Stimulated activated CD8-positive, alpha-beta memory T cell treated with anti-CD3 and anti-CD28 coated beads, Interleukin-15, amount 100 ng/mL, for 24 hours (primary cell): ENCODE measurements around the gene HES6.
"Not testable (repeated sequence)": the region's sequence is repeated elsewhere in the genome, so short reads cannot be mapped to it uniquely, and the experiment has no call there.

Experiments used
- DNase-seq: peaks from one replicate; pipeline ENCODE4 v3.0.0-alpha.2; 2020; ENCODE audit warnings: low read depth

HES6 gene

GRCh38 chr2:238239863-238240756, at the start of gene HES6:
Gene HES6 (minus strand): TSS chr2:238240038. CDS start chr2:238239905, 133 bp downstream.
- DNase-seq, result peak; percentile 43

- no peak for DNase-seq
Observed at GRCh38 chr2:238289574-238289973, 49.7 kb upstream of the HES6 start.

- peak; percentile 97 for DNase-seq
Observed at GRCh38 chr2:238288650-238289573, 49.1 kb upstream of the HES6 start.

GRCh38 chr2:238287737-238288649, 48.2 kb upstream of the HES6 start, which contains the start of gene PER2:
Gene PER2 (minus strand): TSS chr2:238288610. CDS start chr2:238277936, 10,674 bp downstream.
- DNase-seq, result no peak

GRCh38 chr2:238286987-238287736, 47.3 kb upstream of the HES6 start:
- no peak for DNase-seq

- DNase-seq, result no peak
Observed at GRCh38 chr2:238286551-238286950, 46.7 kb upstream of the HES6 start.

GRCh38 chr2:238286095-238286494, 46.3 kb upstream of the HES6 start:
- no peak for DNase-seq

- DNase-seq, result no peak
Observed at GRCh38 chr2:238285653-238286082, 45.8 kb upstream of the HES6 start.

- no peak for DNase-seq
Observed at GRCh38 chr2:238284802-238285515, 45.1 kb upstream of the HES6 start.

- DNase-seq, result no peak
Observed at GRCh38 chr2:238282861-238283738, 43.3 kb upstream of the HES6 start.

- DNase-seq, result no peak
Observed at GRCh38 chr2:238281826-238282480, 42.1 kb upstream of the HES6 start.

- DNase-seq, result no peak
Observed at GRCh38 chr2:238280083-238280825, 40.4 kb upstream of the HES6 start.

GRCh38 chr2:238279324-238279682, 39.5 kb upstream of the HES6 start:
- DNase-seq, result no peak

- DNase-seq, result no peak
Observed at GRCh38 chr2:238278626-238279323, 38.9 kb upstream of the HES6 start.

- DNase-seq, result no peak
Observed at GRCh38 chr2:238277695-238278094, 37.9 kb upstream of the HES6 start.

- DNase-seq, result no peak
Observed at GRCh38 chr2:238274152-238274865, 34.5 kb upstream of the HES6 start.

- DNase-seq, result not testable (repeated sequence)
Observed at GRCh38 chr2:238273433-238273832, 33.6 kb upstream of the HES6 start.
